Measurements from ENCODE around the gene PDCD2.
"Not testable (repeated sequence)": the region's sequence is repeated elsewhere in the genome, so short reads cannot be mapped to it uniquely, and the experiment has no call there.

Gene PDCD2, protein sequence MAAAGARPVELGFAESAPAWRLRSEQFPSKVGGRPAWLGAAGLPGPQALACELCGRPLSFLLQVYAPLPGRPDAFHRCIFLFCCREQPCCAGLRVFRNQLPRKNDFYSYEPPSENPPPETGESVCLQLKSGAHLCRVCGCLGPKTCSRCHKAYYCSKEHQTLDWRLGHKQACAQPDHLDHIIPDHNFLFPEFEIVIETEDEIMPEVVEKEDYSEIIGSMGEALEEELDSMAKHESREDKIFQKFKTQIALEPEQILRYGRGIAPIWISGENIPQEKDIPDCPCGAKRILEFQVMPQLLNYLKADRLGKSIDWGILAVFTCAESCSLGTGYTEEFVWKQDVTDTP

GRCh38 chr6:170584181-170584953 is at the start of gene PDCD2:
TSS of gene PDCD2 (minus strand) at chr6:170584637. CDS start at chr6:170584581, 56 bp downstream.
- peak; percentile 93 for DNase-seq (ENCODE audit: low spot score)

GRCh38 chr6:170616020-170616554 is 31.6 kb upstream of the PDCD2 start:
- DNase-seq (ENCODE audit: low spot score) = not testable (repeated sequence)

GRCh38 chr6:170612256-170612804 is 27.9 kb upstream of the PDCD2 start:
- not testable (repeated sequence) for DNase-seq (ENCODE audit: low spot score)

- DNase-seq (ENCODE audit: low spot score) = not testable (repeated sequence)
These were observed 24.8 kb upstream of the PDCD2 start for GRCh38 chr6:170609225-170609624.

DNA sequence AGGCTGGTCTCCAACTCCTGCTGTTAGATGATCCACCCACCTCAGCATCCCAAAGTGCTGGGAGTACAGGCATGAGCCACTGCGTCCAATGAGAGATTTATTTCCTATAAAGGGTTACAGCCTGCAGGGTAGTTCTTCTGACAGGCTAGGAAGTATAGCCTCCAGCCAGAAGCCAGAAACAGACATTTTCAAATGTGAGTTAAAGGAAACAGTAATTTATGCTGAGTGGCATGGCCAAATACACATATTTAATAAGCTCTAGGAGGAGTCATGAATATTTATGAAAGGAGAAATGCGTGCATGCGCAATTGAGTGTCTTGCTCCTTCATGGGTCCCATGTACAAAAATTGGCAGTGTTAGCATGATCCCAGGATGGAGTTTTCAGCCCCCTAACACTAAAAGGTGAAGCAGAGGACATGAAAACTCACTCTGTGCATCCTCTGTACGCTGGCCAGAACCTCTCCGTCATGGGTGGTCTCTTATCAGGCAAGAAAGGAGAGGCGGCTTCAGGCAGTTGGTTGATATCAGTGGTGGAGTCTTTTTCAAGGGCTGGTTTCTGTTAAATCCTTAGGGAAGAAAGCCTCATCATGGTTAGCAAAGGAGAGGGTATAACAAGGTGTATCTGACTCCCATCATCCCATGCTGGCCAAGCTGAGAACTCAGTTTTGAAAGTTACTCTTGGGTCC is 21.3 kb upstream of the PDCD2 start:
- no peak for DNase-seq (ENCODE audit: low spot score)

DNA sequence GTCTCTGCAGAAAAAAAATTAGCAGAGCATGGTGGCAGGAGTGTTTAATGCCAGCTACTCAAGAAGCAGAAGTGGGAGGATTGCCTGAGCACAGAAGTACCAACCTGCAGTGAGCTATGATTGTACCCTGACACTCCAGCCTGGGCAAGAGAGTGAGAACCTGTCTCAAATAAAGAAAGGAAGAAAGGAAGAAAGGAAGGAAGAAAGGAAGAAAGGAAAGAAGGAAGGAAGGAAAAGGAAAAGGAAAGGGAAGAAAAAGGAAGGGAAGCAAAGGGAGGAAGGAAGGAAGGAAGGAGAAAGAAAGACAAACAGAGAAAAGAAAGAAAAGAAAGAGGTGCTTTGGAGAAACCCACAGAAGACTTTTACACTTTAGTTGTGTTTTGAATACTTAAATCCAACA is 12.8 kb upstream of the PDCD2 start:
- no peak for DNase-seq (ENCODE audit: low spot score)

DNA sequence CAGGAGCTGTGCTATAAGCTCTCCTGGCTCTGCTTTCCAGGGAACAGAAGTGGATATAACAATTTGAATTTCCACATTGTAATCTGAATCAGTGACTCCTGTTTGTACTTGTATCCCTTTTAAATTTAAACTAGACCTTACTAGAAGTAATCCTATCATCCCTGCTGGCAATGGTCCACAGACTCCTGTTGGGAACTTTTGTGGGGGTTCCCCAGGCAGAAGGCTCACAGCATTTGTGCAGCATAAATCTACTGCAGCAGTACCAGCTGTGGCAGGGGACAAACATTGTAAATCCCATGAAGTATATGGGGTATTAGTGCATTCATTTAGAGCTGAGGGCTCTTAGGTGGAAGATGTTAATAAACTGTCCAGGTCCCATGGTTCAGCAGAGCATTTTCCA is 12.0 kb upstream of the PDCD2 start:
- no peak for DNase-seq (ENCODE audit: low spot score)

DNA sequence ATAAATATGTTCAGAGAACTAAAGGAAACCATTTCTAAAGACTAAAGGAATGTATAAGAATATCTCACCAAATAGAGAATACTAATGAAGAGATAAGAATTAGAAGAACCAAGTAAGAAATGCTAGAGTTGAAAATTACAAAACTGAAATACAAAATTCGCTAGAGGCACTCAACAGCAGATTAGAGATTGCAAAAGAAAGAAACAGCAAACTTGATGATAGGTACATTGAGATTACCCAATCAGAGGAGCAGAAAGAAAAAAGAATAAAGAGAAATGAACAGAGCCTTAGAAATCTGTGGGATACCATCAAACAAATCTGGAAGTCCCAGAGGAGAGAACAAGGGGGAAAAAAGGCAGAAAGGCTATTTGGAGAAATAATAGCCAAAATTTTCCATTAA is 6.3 kb upstream of the PDCD2 start:
- DNase-seq (ENCODE audit: low spot score) = no peak

- no peak for DNase-seq (ENCODE audit: low spot score)
These were observed 589 bp upstream of the PDCD2 start for GRCh38 chr6:170584954-170585498.

DNA sequence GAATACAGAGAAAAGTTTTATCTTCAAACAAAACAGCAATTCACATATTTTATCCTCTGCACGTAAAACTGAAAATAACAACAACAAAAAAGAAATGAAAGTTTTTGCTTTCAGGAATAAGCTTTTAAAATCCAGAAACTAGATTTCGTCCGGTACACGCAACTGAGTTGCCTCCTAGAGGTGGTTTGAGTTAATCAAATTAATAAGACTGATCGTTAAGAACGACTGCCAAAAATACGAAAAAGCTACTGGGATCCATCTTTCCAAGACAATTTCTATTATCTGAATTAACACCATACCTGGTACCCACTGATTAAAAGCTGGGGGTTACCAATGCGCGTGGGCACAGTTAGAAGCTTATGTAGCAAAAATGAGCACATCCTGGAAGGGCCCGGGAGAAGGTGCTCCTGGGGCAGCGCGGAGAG is 669 bp downstream of the PDCD2 start:
- DNase-seq (ENCODE audit: low spot score) = no peak

DNA sequence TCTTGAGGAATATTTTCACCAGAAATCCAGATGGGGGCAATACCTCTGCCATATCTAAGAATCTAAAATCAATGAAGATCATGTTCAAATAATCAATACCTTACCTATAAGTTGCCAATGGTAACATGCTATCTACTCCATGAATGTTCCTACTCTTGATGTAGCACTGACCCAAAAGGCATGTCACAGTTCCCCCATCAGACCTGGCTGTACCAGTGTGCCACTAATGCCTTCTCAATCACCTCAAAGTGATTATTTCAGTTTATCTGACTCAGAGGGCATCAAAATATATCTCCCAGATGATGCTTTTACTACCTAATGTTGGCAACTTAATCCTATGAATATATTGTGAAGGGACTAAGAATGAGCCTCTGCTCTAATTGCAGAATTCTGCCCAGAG is 5.5 kb downstream of the PDCD2 start:
- DNase-seq (ENCODE audit: low spot score) = no peak

GRCh38 chr6:170575250-170575649 is 9.2 kb downstream of the PDCD2 start:
- no peak for DNase-seq (ENCODE audit: low spot score)

GRCh38 chr6:170572704-170573466 is 11.6 kb downstream of the PDCD2 start:
- DNase-seq (ENCODE audit: low spot score) = no peak

DNA sequence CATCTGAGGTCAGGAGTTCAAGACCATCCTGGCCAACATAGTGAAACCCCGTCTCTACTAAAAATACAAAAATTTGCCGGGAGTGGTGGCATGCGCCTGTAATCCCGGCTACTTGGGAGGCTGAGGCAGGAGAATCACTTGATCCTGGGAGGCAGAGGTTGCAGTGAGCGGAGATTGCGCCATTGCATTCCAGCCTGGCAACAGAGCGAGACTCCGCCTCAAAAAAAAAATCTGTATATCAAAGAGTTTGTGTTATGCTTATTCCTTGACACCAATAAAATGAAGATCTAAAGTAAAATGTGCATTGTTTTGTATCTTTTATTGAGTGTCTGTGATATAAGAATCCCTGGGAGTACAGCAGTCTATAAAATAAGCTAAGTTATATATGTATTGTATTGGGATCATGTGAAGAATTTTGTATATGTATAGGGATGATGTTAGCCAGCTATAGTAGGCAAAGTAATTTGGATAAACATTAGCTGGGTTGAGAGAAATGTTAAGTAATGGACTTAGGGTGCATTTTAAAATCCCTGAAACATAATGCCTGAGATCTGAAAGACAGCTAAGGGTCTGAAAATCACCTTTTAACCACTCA is 19.4 kb downstream of the PDCD2 start:
- DNase-seq (ENCODE audit: low spot score) = no peak

DNA sequence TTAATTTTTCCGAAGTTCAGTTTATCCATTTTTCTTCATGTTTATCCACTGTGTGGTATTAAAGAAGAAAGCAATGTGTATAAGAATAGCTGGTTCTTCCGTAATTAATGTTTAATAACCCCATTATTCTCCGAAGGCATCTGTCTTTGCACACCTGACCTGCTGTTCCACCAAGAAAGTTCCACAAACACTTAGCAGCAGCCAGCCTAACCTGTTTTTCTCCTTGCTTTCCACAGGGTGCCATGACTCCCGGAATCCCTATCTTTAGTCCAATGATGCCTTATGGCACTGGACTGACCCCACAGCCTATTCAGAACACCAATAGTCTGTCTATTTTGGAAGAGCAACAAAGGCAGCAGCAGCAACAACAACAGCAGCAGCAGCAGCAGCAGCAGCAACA is 22.9 kb downstream of the PDCD2 start:
- DNase-seq (ENCODE audit: low spot score) = no peak

DNA sequence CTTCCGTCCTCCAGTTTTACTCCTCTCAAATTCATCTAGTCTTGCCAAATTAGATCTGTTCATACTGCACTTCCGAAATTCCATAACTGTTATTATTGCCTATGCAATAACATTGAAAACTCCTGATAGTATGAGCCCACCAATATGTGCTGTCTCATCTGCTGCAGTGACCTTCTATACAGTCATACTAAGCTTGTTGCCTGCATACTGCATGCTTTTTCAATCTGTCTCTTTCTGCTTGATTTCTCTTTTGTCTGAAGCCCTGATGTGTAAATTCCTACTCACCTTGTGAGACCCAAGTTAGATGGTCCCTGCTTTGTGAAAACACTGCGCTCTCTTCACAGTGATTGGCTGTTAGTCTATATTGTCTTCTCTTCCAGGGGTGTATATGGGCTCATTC is 29.1 kb downstream of the PDCD2 start:
- no peak for DNase-seq (ENCODE audit: low spot score)

- no peak for DNase-seq (ENCODE audit: low spot score)
These were observed 29.7 kb downstream of the PDCD2 start for GRCh38 chr6:170554796-170555137.

DNA sequence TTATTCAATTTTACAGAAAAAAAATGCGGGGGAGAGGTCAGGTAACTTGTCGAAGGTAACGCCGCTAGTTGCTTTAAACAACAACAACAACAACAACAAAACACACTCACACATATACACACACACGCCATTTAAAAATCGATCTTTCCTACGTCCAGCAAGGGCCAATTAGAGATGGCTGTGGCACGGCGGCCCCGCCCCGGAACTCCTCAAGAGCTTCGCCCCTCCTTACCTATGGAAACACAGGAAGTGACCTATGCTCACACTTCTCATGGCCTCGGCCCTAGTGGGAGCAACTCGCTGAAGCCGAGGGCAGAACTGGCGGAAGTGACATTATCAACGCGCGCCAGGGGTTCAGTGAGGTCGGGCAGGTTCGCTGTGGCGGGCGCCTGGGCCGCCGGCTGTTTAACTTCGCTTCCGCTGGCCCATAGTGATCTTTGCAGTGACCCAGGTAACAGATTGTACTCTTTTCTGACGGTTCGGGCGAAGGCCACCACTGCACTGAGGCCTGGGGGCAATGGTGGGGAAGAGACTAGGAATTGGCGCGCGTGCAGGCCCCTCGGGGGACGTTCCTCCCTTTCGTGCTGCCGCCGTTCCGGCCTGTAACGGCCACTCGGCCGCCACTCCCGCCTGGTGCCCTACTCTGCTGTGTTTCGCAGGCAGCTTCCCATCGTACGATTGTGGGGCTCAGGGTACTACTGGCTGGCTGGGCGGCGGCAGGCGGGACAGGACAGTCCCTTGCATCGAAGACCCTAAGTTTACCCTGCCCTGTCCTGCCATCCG is 30.2 kb downstream of the PDCD2 start, which contains the start of gene TBP:
Gene TBP, plus strand, starts transcription at position 357 of the 783 bp plus-strand sequence. CDS start 2,661 bp downstream, outside the sequence.
- peak; percentile 96 for DNase-seq (ENCODE audit: low spot score)

DNA sequence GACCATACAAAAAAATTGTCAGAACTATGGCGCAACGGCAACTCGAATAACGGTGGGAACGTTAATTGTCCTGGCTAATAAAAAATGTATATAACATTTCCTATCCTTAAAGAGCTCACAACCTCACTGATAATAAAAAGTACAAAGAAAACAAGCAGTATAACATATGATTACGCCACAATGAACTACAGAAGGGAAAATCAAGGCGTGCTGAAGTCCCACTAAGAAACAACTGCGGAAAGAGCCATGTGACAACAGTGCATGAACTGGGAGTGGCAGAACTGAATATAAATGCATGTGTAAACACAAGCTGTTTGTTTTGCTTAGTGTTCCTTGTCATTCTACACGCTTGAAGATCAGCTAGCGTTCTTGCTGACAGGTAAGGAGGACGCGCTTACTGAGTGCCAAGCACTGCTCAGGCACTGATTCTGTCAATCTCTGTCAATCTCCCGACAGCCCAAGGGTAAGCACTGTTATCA is 30.9 kb downstream of the PDCD2 start:
- DNase-seq (ENCODE audit: low spot score) = no peak
